ENCODE data around the gene FCHSD2. TPM values are rescaled to one million over a fixed set of nuclear protein-coding genes. Genes with fewer than 3 reads are reported as not detected.
"Not testable (repeated sequence)": the region's sequence is repeated elsewhere in the genome, so short reads cannot be mapped to it uniquely, and the experiment has no call there.

Gene FCHSD2
- total RNA-seq, 1 donor from 2014 or later: 19.7 TPM

DNA sequence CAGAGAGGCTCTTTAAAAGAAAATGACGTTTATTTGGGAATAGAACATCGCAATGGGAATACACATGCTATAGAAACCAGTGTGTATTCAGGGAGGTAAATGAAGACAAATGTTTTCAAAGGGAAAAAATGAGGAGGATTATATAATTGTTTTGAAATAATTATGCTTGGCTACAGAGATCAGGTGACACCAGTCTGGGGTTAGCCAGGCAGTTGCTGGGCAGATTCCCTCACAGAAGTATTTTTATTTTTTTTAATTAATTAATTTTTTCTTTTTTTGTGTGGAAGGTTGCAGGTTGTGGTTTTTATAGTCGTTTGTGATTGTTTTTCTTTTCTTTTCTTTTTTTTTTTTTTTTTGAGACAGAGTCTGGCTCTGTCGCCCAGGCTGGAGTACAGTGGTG, 342.7 kb downstream of the FCHSD2 start:
- Mint-ChIP-seq H3K4me1 (ENCODE audit: low read depth, unreplicated experiment) (peaks cover 1% of the 10 kb centered on the region), H3K27ac (ENCODE audit: unreplicated experiment) (no peak overlapping the region), H3K27me3 (ENCODE audit: unreplicated experiment) (no peaks in the 10 kb centered on the region), H3K36me3 (ENCODE audit: unreplicated experiment) (no peaks in the 10 kb centered on the region), H3K4me3 (ENCODE audit: unreplicated experiment) (no peak overlapping the region), H3K9me3 (ENCODE audit: unreplicated experiment) (peaks cover 2% of the 10 kb centered on the region)
- DNase-seq: no peak
- TF ChIP-seq CTCF (IDR thresholded peaks at IDR 0.05; ENCODE audit: partially characterized antibody, unreplicated experiment): no peak

DNA sequence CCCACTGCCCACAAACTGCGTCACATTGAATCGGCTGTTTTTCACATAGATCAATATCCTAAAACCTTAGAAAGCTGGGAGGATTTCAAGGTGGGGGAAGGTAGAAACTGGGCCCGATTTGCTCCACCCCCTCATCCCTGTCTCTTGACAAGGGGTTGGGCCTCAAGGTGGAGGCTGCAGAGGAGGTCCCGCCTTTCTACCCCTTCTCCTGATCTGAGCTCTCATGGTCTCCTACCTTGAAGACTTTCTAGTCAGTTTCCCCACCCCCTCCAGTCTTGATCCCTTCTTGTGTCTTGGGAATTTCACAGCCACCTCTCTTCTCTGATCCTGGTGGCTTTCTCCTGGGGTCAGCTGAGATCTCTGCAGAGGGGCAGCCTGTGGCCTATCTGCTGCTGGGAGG, 343.8 kb downstream of the FCHSD2 start:
- H3K27me3 Mint-ChIP-seq (ENCODE audit: unreplicated experiment): no peaks in the 10 kb centered on the region
- H3K4me1 Mint-ChIP-seq (ENCODE audit: low read depth, unreplicated experiment): peaks cover 5% of the 10 kb centered on the region
- H3K4me3 Mint-ChIP-seq (ENCODE audit: unreplicated experiment): no peak overlapping the region
- H3K27ac Mint-ChIP-seq (ENCODE audit: unreplicated experiment): no peak overlapping the region
- TF ChIP-seq CTCF (IDR thresholded peaks at IDR 0.05; ENCODE audit: partially characterized antibody, unreplicated experiment): no peak
- no peaks in the 10 kb centered on the region for H3K36me3 Mint-ChIP-seq (ENCODE audit: unreplicated experiment)
- H3K9me3 Mint-ChIP-seq (ENCODE audit: unreplicated experiment): peaks cover 2% of the 10 kb centered on the region
- DNase-seq: no peak

GRCh38 chr11:72793425-72794367, 348.4 kb downstream of the FCHSD2 start, which contains the start of gene STARD10:
Gene STARD10, minus strand, starts transcription at chr11:72794047. Its CDS starts 12,866 bp downstream, at chr11:72781181.
- peak; percentile 99 for TF ChIP-seq CTCF (IDR thresholded peaks at IDR 0.05; ENCODE audit: partially characterized antibody, unreplicated experiment)
- peaks cover 11% of the 10 kb centered on the region for H3K4me1 Mint-ChIP-seq (ENCODE audit: low read depth, unreplicated experiment)
- H3K4me3 Mint-ChIP-seq (ENCODE audit: unreplicated experiment): peak within 1 kb of the TSS; percentile 99
- no peaks in the 10 kb centered on the region for H3K36me3 Mint-ChIP-seq (ENCODE audit: unreplicated experiment)
- H3K27me3 Mint-ChIP-seq (ENCODE audit: unreplicated experiment): no peaks in the 10 kb centered on the region
- DNase-seq: peak; percentile 95
- peak within 1 kb of the TSS; percentile 96 for H3K27ac Mint-ChIP-seq (ENCODE audit: unreplicated experiment)
- peaks cover 4% of the 10 kb centered on the region for H3K9me3 Mint-ChIP-seq (ENCODE audit: unreplicated experiment)

DNA sequence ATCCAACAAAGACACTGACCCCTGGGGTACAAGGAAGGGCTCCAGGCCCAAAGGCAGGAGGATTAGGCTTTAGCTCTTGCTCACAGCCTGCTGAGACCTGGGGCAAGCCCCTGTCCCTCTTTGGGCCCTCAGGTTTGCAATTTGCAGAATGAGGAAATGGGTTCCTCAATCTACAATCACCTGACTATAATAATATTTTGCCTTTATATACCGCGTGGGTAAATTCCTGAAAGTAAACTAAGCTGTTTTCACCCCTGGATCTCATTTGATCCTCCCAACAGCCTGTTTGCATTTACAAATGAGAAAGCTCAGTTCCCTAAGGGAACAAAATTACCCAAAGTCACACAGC, 349.1 kb downstream of the FCHSD2 start:
- H3K4me1 Mint-ChIP-seq (ENCODE audit: low read depth, unreplicated experiment): peaks cover 11% of the 10 kb centered on the region
- peak overlapping the region; percentile 99 for H3K4me3 Mint-ChIP-seq (ENCODE audit: unreplicated experiment)
- no peaks in the 10 kb centered on the region for H3K36me3 Mint-ChIP-seq (ENCODE audit: unreplicated experiment)
- TF ChIP-seq CTCF (IDR thresholded peaks at IDR 0.05; ENCODE audit: partially characterized antibody, unreplicated experiment): no peak
- H3K27ac Mint-ChIP-seq (ENCODE audit: unreplicated experiment): peak overlapping the region; percentile 64
- H3K9me3 Mint-ChIP-seq (ENCODE audit: unreplicated experiment): peaks cover 4% of the 10 kb centered on the region
- peaks cover 4% of the 10 kb centered on the region for H3K27me3 Mint-ChIP-seq (ENCODE audit: unreplicated experiment)
- no peak for DNase-seq

DNA sequence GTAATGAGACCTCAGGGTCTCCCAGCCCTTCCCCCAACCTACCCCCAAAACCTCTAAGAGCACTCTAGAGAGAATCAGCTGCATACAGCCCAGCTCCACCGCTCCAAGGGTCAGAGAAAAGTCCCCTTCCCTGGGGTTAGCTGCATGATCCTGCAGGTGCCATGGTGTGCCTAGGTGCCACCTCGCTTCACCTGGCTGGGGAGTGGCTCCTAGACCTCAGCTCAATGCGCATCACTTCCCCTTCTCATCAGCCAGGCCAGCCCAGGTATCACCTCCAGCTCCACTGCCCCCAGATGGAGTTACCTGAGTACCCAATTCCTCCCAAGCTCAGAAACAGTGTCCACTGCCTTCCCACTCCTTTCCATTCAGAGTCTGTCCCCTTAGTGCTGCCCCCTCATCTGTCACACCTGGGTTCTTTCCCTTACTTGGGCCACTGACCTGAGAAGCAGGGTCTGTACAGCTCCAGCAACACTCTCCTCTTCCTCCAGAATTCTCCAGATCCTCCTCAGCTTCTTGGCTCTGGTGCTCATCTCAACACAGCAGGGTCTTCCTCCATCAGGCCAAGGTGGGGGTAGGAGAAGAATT, 349.6 kb downstream of the FCHSD2 start:
- Mint-ChIP-seq H3K4me3 (ENCODE audit: unreplicated experiment) (peak overlapping the region; percentile 23), H3K36me3 (ENCODE audit: unreplicated experiment) (no peaks in the 10 kb centered on the region), H3K27ac (ENCODE audit: unreplicated experiment) (no peak overlapping the region), H3K9me3 (ENCODE audit: unreplicated experiment) (peaks cover 4% of the 10 kb centered on the region), H3K27me3 (ENCODE audit: unreplicated experiment) (peaks cover 4% of the 10 kb centered on the region), H3K4me1 (ENCODE audit: low read depth, unreplicated experiment) (peaks cover 11% of the 10 kb centered on the region)
- no peak for DNase-seq
- no peak for TF ChIP-seq CTCF (IDR thresholded peaks at IDR 0.05; ENCODE audit: partially characterized antibody, unreplicated experiment)

DNA sequence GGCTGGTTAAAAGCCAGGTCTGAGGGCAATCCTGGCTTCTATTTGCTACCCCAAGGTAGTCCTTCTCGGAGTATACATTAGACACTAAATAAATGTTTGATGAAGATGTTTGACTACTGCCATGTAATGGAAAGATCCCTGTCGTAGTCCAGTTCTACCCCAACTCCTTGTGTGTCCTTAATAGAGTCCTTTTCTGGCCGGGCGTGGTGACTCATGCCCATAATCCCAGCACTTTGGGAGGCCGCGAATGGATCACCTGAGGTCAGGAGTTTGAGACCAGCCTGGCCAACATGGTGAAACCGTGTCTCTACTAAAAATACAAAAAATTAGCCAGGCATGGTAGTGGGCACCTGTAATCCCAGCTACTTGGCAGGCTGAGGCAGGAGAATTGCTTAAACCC, 350.9 kb downstream of the FCHSD2 start:
- H3K4me1 Mint-ChIP-seq (ENCODE audit: low read depth, unreplicated experiment): peaks cover 11% of the 10 kb centered on the region
- H3K36me3 Mint-ChIP-seq (ENCODE audit: unreplicated experiment); H3K27me3 Mint-ChIP-seq (ENCODE audit: unreplicated experiment); H3K9me3 Mint-ChIP-seq (ENCODE audit: unreplicated experiment); H3K27ac Mint-ChIP-seq (ENCODE audit: unreplicated experiment); DNase-seq; H3K4me3 Mint-ChIP-seq (ENCODE audit: unreplicated experiment): not testable (repeated sequence)
